Endodermal cell (in vitro differentiated cells): ENCODE data around the gene MBNL2. TPM values are rescaled to one million over a fixed set of nuclear protein-coding genes. Genes with fewer than 3 reads are reported as not detected.

Experiments
- DNase-seq: peaks from one replicate; pipeline ENCODE4 v3.0.0-alpha.2; 2017
- H3K27ac ChIP-seq: 2 replicates; pipeline ENCODE4 v1.5.1; 2013; ENCODE audit warnings: mild to moderate bottlenecking, low read depth, low read length, moderate library complexity
- H3K27me3 ChIP-seq: 2 replicates; pipeline ENCODE4 v1.6.1; 2013; ENCODE audit warnings: mild to moderate bottlenecking, low read length, moderate library complexity; ENCODE audit not compliant: insufficient read depth, control insufficient read depth, poor library complexity, severe bottlenecking
- H3K36me3 ChIP-seq: 2 replicates; pipeline ENCODE4 v1.7.0; 2013; ENCODE audit warnings: mild to moderate bottlenecking, low read length, moderate library complexity; ENCODE audit not compliant: control insufficient read depth, insufficient read depth
- H3K4me1 ChIP-seq: one replicate; pipeline ENCODE4 v1.7.0; 2013; ENCODE audit warnings: low read length; ENCODE audit not compliant: control insufficient read depth, insufficient read depth
- H3K4me3 ChIP-seq: 2 replicates; pipeline ENCODE4 v1.5.1; 2013; ENCODE audit warnings: mild to moderate bottlenecking, low read length, moderate library complexity
- H3K9ac ChIP-seq: 2 replicates; pipeline ENCODE4 v1.6.1; 2013; ENCODE audit warnings: mild to moderate bottlenecking, low read length, moderate library complexity; ENCODE audit not compliant: poor library complexity, severe bottlenecking; ENCODE audit errors: extremely low read depth
- H3K9me3 ChIP-seq: 2 replicates; pipeline ENCODE4 v1.6.1; 2013; ENCODE audit warnings: mild to moderate bottlenecking, low read length, moderate library complexity; ENCODE audit not compliant: control insufficient read depth
- H3K27ac Mint-ChIP-seq: 2 replicates; pipeline ENCODE4 v1.8.0; 2020; ENCODE audit warnings: mixed read lengths
- H3K27me3 Mint-ChIP-seq: 2 replicates; pipeline ENCODE4 v1.8.0; 2021; ENCODE audit warnings: mild to moderate bottlenecking, mixed read lengths; ENCODE audit not compliant: insufficient read depth
- H3K36me3 Mint-ChIP-seq: 2 replicates; pipeline ENCODE4 v1.8.0; 2020; ENCODE audit warnings: low read depth, mixed read lengths
- H3K4me1 Mint-ChIP-seq: 2 replicates; pipeline ENCODE4 v1.8.0; 2020; ENCODE audit warnings: mixed read lengths
- H3K4me3 Mint-ChIP-seq: 2 replicates; pipeline ENCODE4 v1.8.0; 2020; ENCODE audit warnings: mild to moderate bottlenecking, moderate library complexity, mixed read lengths
- H3K9me3 Mint-ChIP-seq: 2 replicates; pipeline ENCODE4 v1.8.0; 2020; ENCODE audit warnings: mild to moderate bottlenecking, mixed read lengths
- CTCF ChIP-seq: fragments of 200-600 bp; sonication (generic); conservative IDR thresholded peaks from 2 replicates; pipeline ENCODE4 v1.5.0; 2021; ENCODE audit warnings: antibody characterized with exemption, mild to moderate bottlenecking
- WGBS, 2 experiments: methylation state at CpG; one replicate each; pipeline versions ENCODE4 v1.1.5 to v1.1.7; 2013; ENCODE audit warnings: missing lambda C conversion rate in 2 of 2, mixed read lengths in 1 of 2; ENCODE audit not compliant: insufficient coverage in 1 of 2, insufficient read length in 1 of 2; 5-methylcytosine and 5-hydroxymethylcytosine counted together
- total RNA-seq, 2 donors: library from RNA; stranded (reverse); fragmentation: NEBNext Ultra II Directional in 1 of 2; extraction: Animal tissue kit (Norgen Biotek cat#: 25700) in 1 of 2; gene quantifications; 2 replicates in 1 of 2; 3 replicates in 1 of 2; pipeline ENCODE4 v1.2.1, GENCODE V29; 2021

The MBNL2 gene
- total RNA-seq, 2 donors from 2014 or later, result 1.7 to 3.3 TPM

- H3K27ac Mint-ChIP-seq, result no peak overlapping the region
- WGBS, 2 experiments, result 94 to 100% methylated on average over 4 to 6 of the region's 6 CpGs
- H3K36me3 ChIP-seq, result no peaks in the 10 kb centered on the region
- H3K36me3 Mint-ChIP-seq, result no peaks in the 10 kb centered on the region
- H3K9me3 Mint-ChIP-seq, result no peaks in the 10 kb centered on the region
- no peaks in the 10 kb centered on the region for H3K27me3 ChIP-seq
- no peaks in the 10 kb centered on the region for H3K4me1 Mint-ChIP-seq
- no peak overlapping the region for H3K4me3 Mint-ChIP-seq
- H3K27ac ChIP-seq, result no peak overlapping the region
- DNase-seq, result no peak
- H3K4me1 ChIP-seq, result no peaks in the 10 kb centered on the region
- no peak overlapping the region for H3K9ac ChIP-seq
- no peak overlapping the region for H3K4me3 ChIP-seq
- TF ChIP-seq CTCF, result no peak
- H3K27me3 Mint-ChIP-seq, result peaks cover 19% of the 10 kb centered on the region
- no peaks in the 10 kb centered on the region for H3K9me3 ChIP-seq
These were observed 63.3 kb downstream of the MBNL2 start for GRCh38 chr13:97285221-97285955.

GRCh38 chr13:97286317-97287046, 64.3 kb downstream of the MBNL2 start:
- H3K36me3 ChIP-seq, result no peaks in the 10 kb centered on the region
- TF ChIP-seq CTCF, result no peak
- Mint-ChIP-seq H3K27ac (no peak overlapping the region), H3K9me3 (no peaks in the 10 kb centered on the region), H3K36me3 (no peaks in the 10 kb centered on the region), H3K4me3 (no peak overlapping the region), H3K4me1 (no peaks in the 10 kb centered on the region), H3K27me3 (peaks cover 19% of the 10 kb centered on the region)
- H3K27ac ChIP-seq, result no peak overlapping the region
- WGBS, 2 experiments, result 71 to 87% methylated on average over 4 to 9 of the region's 9 CpGs
- no peak overlapping the region for H3K4me3 ChIP-seq
- DNase-seq, result no peak
- H3K9ac ChIP-seq, result no peak overlapping the region
- H3K4me1 ChIP-seq, result no peaks in the 10 kb centered on the region
- no peaks in the 10 kb centered on the region for H3K27me3 ChIP-seq
- no peaks in the 10 kb centered on the region for H3K9me3 ChIP-seq

GRCh38 chr13:97287047-97287383, 64.9 kb downstream of the MBNL2 start:
- no peaks in the 10 kb centered on the region for H3K36me3 ChIP-seq
- H3K4me3 Mint-ChIP-seq, result no peak overlapping the region
- H3K4me1 Mint-ChIP-seq, result no peaks in the 10 kb centered on the region
- no peaks in the 10 kb centered on the region for H3K4me1 ChIP-seq
- no peaks in the 10 kb centered on the region for H3K9me3 Mint-ChIP-seq
- H3K9me3 ChIP-seq, result no peaks in the 10 kb centered on the region
- no peak overlapping the region for H3K4me3 ChIP-seq
- H3K9ac ChIP-seq, result no peak overlapping the region
- peaks cover 19% of the 10 kb centered on the region for H3K27me3 Mint-ChIP-seq
- DNase-seq, result no peak
- TF ChIP-seq CTCF, result no peak
- no peak overlapping the region for H3K27ac ChIP-seq
- H3K27ac Mint-ChIP-seq, result no peak overlapping the region
- no peaks in the 10 kb centered on the region for H3K27me3 ChIP-seq
- WGBS, 2 experiments, result 94 to 100% methylated on average over 4 to 5 of the region's 5 CpGs
- no peaks in the 10 kb centered on the region for H3K36me3 Mint-ChIP-seq
